ENCODE data around the gene CFAP107.

Gene CFAP107, protein sequence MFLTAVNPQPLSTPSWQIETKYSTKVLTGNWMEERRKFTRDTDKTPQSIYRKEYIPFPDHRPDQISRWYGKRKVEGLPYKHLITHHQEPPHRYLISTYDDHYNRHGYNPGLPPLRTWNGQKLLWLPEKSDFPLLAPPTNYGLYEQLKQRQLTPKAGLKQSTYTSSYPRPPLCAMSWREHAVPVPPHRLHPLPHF

DNA sequence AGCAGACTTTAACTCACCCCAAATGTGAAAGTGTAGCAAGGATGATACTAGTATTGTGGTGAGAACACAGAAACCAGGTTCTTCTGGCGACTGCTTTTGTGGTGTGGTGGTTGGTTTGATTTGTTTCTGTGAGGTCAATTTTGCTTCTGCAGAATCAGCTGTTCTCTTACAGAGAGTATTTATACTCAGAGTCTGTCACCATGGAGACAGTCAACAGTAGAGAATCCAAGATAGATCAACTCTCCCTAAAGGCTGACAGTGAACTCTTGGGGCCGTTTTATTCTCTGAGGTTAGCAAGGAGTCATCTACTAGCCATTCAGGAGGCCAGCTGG lies at the start of gene CFAP107:
Gene CFAP107, plus strand, starts transcription at position 209 of the 332 bp plus-strand sequence. CDS start 231 bp downstream, outside the sequence.
- TF ChIP-seq, protein P1, sequence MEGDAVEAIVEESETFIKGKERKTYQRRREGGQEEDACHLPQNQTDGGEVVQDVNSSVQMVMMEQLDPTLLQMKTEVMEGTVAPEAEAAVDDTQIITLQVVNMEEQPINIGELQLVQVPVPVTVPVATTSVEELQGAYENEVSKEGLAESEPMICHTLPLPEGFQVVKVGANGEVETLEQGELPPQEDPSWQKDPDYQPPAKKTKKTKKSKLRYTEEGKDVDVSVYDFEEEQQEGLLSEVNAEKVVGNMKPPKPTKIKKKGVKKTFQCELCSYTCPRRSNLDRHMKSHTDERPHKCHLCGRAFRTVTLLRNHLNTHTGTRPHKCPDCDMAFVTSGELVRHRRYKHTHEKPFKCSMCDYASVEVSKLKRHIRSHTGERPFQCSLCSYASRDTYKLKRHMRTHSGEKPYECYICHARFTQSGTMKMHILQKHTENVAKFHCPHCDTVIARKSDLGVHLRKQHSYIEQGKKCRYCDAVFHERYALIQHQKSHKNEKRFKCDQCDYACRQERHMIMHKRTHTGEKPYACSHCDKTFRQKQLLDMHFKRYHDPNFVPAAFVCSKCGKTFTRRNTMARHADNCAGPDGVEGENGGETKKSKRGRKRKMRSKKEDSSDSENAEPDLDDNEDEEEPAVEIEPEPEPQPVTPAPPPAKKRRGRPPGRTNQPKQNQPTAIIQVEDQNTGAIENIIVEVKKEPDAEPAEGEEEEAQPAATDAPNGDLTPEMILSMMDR (IDR thresholded peaks at IDR 0.05; ENCODE audit: low read depth, low read length, missing control alignments) = no peak
- H3K4me3 ChIP-seq (ENCODE audit: low read depth, low read length) = no peak within 1 kb of the TSS
- DNase-seq (ENCODE audit: low read depth) = no peak

DNA sequence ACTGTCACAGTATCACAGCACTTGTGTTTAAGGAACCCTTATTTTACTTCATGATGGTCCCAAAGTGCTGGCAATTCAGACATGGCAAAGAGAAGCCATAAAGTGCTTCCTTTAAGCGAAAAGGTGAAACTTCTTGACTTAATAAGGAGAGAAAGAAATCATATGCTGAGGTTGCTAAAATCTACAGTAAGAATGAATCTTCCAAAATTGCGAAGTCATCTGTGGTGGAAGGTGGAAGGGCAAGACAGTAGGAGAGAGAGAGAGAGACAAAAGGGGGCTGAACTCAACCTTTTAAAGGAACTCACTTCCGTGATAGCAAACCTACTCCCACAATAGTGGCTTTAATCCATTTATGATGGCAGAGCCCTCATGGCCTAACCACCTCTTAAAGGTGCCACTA lies 49.3 kb upstream of the CFAP107 start:
- TF ChIP-seq, protein P1 (IDR thresholded peaks at IDR 0.05; ENCODE audit: low read depth, low read length, missing control alignments) = no peak
- no peak for DNase-seq (ENCODE audit: low read depth)
- H3K4me3 ChIP-seq (ENCODE audit: low read depth, low read length) = no peak overlapping the region

DNA sequence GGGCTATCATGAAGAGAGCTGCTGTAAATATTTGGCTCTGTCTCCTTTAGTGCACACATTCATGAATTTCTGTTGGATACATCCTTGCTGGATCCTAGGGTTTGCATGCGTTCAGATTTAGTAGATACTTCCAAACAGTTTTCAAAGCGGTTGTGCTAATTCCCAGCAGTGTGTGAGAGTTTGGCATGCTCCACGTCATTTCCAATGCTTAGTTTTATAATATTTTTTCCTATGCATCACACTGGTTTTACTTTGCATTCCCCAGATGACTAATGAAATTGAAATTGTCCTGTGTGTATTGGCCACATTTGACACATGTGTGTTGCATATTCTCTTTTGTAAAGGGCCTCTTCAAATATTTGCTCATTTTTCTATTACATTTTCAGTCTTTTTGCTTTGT lies 48.6 kb upstream of the CFAP107 start:
- H3K4me3 ChIP-seq (ENCODE audit: low read depth, low read length) = no peak overlapping the region
- DNase-seq (ENCODE audit: low read depth) = no peak
- TF ChIP-seq, protein P1 (IDR thresholded peaks at IDR 0.05; ENCODE audit: low read depth, low read length, missing control alignments) = no peak

DNA sequence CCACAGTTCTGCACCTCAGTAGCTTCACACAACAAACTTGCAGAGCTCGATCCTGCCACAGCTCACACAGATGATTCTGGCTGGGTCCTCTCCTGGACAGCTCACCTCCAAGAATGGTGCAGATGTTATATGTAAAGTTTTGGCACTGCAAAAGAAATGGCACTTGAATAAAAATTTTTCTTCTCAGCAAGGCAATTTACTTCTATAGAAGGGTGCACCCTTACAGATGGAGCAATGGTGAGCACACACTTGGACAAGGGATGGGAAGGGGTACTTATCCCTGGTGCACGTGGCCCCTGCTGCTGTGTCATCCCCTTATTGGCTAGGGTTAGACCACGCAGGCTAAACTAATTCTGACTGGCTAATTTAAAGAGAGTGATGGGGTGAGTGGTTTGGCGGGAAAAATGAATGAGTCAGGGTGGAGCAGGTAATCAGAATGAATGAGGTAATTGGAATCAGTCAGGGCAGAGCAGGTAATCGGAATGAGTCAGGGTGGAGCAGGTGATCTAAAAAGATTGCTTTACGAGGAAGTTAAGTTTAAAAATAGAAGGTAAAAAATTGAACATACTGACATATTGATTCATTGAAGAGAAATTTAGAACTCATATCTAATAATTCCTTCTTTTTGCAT lies 42.1 kb upstream of the CFAP107 start:
- no peak for DNase-seq (ENCODE audit: low read depth)
- no peak overlapping the region for H3K4me3 ChIP-seq (ENCODE audit: low read depth, low read length)
- TF ChIP-seq, protein P1 (IDR thresholded peaks at IDR 0.05; ENCODE audit: low read depth, low read length, missing control alignments) = no peak

DNA sequence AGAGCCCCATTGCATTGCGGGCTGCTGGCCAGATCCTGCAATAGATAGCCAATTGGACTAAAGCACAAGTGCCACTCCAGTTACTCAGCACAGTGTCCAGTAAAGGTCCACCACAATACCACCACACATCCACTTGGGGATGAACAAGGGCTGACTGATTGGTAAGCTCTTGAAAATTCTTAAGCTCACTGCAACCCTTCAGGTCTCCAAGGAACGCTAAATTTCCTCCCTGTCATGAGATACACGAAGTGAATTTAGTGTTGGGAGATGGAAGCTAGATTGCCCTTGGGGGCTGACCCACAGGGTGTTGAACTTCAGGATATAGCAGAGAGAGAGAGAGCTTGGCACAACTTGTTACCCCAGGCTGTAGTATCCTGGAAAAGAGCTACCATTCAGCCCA lies 39.9 kb upstream of the CFAP107 start:
- TF ChIP-seq, protein P1 (IDR thresholded peaks at IDR 0.05; ENCODE audit: low read depth, low read length, missing control alignments) = no peak
- DNase-seq (ENCODE audit: low read depth) = no peak

DNA sequence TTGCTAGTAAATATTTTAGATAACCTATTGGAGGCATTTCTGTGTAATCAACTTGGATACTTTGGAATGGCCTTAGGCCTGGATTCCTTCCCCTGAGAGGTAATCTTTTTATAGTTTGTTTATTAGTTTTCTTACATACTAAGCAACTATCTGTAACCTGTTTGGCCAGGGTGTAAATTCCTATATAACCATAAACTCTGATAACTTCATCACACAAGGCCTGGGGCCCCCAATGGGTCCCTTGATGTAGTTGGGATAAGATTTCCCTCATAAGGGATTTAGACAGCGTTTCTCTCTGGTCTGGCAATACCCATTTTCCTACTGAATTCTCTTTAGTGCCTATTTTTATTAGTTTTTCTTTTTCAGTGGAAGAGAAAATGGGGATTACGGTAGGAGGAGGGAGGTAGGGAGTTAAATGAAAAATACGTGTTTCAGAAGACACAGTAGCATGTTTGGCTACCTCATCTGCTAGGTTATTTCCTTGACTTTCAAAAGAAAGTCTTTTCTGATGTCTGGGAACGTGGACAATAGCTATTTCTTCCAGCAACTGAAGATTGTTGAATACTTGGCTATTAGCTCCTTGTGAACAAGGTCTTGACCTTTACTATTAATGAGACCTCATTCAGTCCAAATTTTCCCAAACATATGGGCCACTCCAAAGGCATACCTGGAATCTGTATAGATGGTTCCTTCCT lies 37.5 kb upstream of the CFAP107 start:
- DNase-seq (ENCODE audit: low read depth) = no peak
- no peak overlapping the region for H3K4me3 ChIP-seq (ENCODE audit: low read depth, low read length)
- TF ChIP-seq, protein P1 (IDR thresholded peaks at IDR 0.05; ENCODE audit: low read depth, low read length, missing control alignments) = no peak

More for the DNA sequence above, 39.9 kb upstream of the CFAP107 start:
- H3K4me3 ChIP-seq (ENCODE audit: low read depth, low read length) = no peak overlapping the region

Measured in GM12864 (cell line).